HG03460 (cell line): ENCODE results near the gene FBXO44.

Experiments
- ATAC-seq: cut with Tn5 transposase; IDR thresholded peaks from one replicate; pipeline ENCODE4 v1.9.1; 2021; ENCODE audit not compliant: unreplicated experiment

Gene FBXO44

GRCh38 chr1:11707621-11708276 lies 53.1 kb downstream of the FBXO44 start:
- ATAC-seq: no peak

GRCh38 chr1:11708554-11709350 lies 54.1 kb downstream of the FBXO44 start:
- ATAC-seq: no peak

- no peak for ATAC-seq
These were observed 56.8 kb downstream of the FBXO44 start for GRCh38 chr1:11711490-11711889.

- ATAC-seq: no peak
These were observed 57.6 kb downstream of the FBXO44 start for GRCh38 chr1:11712285-11712684.
